ENCODE results near the gene INS.

The INS gene

GRCh38 chr11:2191883-2192282 is 30.9 kb upstream of the INS start:
- no peak for DNase-seq (ENCODE audit: low spot score)
- TF ChIP-seq CTCF (IDR thresholded peaks at IDR 0.05; ENCODE audit: extremely low read depth, missing control alignments): no peak

- TF ChIP-seq CTCF (IDR thresholded peaks at IDR 0.05; ENCODE audit: extremely low read depth, missing control alignments): no peak
- no peak for DNase-seq (ENCODE audit: low spot score)
Measured at GRCh38 chr11:2190657-2191471, 29.9 kb upstream of the INS start.

GRCh38 chr11:2189938-2190656 is 29.1 kb upstream of the INS start:
- TF ChIP-seq CTCF (IDR thresholded peaks at IDR 0.05; ENCODE audit: extremely low read depth, missing control alignments): no peak
- DNase-seq (ENCODE audit: low spot score): no peak

GRCh38 chr11:2188745-2189144 is 27.7 kb upstream of the INS start:
- no peak for TF ChIP-seq CTCF (IDR thresholded peaks at IDR 0.05; ENCODE audit: extremely low read depth, missing control alignments)
- DNase-seq (ENCODE audit: low spot score): no peak

GRCh38 chr11:2187280-2187707 is 26.3 kb upstream of the INS start:
- no peak for DNase-seq (ENCODE audit: low spot score)
- TF ChIP-seq CTCF (IDR thresholded peaks at IDR 0.05; ENCODE audit: extremely low read depth, missing control alignments): no peak

- DNase-seq (ENCODE audit: low spot score): no peak
- TF ChIP-seq CTCF (IDR thresholded peaks at IDR 0.05; ENCODE audit: extremely low read depth, missing control alignments): peak; percentile 3
Measured at GRCh38 chr11:2186669-2187279, 25.8 kb upstream of the INS start.
